MCF 10A (cell line): Measurements from ENCODE around the gene EIF4ENIF1. TPM values are rescaled to one million over a fixed set of nuclear protein-coding genes. Genes with fewer than 3 reads are reported as not detected.
"Not testable (repeated sequence)": the region's sequence is repeated elsewhere in the genome, so short reads cannot be mapped to it uniquely, and the experiment has no call there.

Experiments used
- BruUV-seq: library from RNA; stranded (reverse); fragments of 400-500 nt; replicated peaks from 2 replicates; lab custom pipeline; 2021; lab: Mats Ljungman, UMichigan
- CTCF ChIA-PET: fragments of 300-600 bp; sonication (Branson Sonifier 250); formaldehyde crosslinking; extraction: SDS; loops from one replicate; lab custom pipeline; 2021; ENCODE audit warnings: antibody characterized with exemption, inconsistent platforms; lab: Yijun Ruan, JAX
- POLR2A ChIA-PET: fragments of 300-600, 350-650 bp; sonication (Branson Sonifier 250); formaldehyde crosslinking; extraction: SDS; loops from one replicate; lab custom pipeline; 2020; ENCODE audit warnings: antibody characterized with exemption, inconsistent platforms; lab: Yijun Ruan, JAX
- DNase-seq: peaks from one replicate; pipeline ENCODE4 v3.0.0-alpha.2; 2018; ENCODE audit not compliant: unreplicated experiment
- H3K27ac Mint-ChIP-seq: one replicate; pipeline ENCODE4 v1.8.0; 2022; ENCODE audit warnings: mild to moderate bottlenecking, low read depth, mixed read lengths; ENCODE audit not compliant: unreplicated experiment
- H3K27me3 Mint-ChIP-seq: one replicate; pipeline ENCODE4 v1.8.0; 2022; ENCODE audit warnings: mixed read lengths; ENCODE audit not compliant: insufficient read depth, unreplicated experiment
- H3K36me3 Mint-ChIP-seq: one replicate; pipeline ENCODE4 v1.8.0; 2022; ENCODE audit warnings: mild to moderate bottlenecking, moderate library complexity, mixed read lengths; ENCODE audit not compliant: insufficient read depth, unreplicated experiment
- H3K4me1 Mint-ChIP-seq: one replicate; pipeline ENCODE4 v1.8.0; 2022; ENCODE audit warnings: mixed read lengths; ENCODE audit not compliant: insufficient read depth, unreplicated experiment
- H3K4me3 Mint-ChIP-seq: one replicate; pipeline ENCODE4 v1.8.0; 2022; ENCODE audit warnings: mild to moderate bottlenecking, moderate library complexity, mixed read lengths; ENCODE audit not compliant: unreplicated experiment
- H3K9me3 Mint-ChIP-seq: one replicate; pipeline ENCODE4 v1.8.0; 2022; ENCODE audit warnings: mixed read lengths; ENCODE audit not compliant: unreplicated experiment
- CTCF ChIP-seq: fragments of 200-600 bp; IDR thresholded peaks from one replicate; pipeline ENCODE4 v1.8.0; 2022; ENCODE audit warnings: antibody characterized with exemption, mild to moderate bottlenecking; ENCODE audit not compliant: unreplicated experiment
- intact Hi-C: fragments of 100-400 bp; cut with micrococcal nuclease; formaldehyde crosslinking; loops from 2 replicates; pipeline ENCODE4 v1.14.1; 2022
- total RNA-seq: library from RNA; stranded (reverse); gene quantifications from 2 replicates; pipeline ENCODE4 v1.2.3, GENCODE V29; 2022

Gene EIF4ENIF1
- total RNA-seq, 1 experiment from 2014 or later, result 25.6 TPM

GRCh38 chr22:31533374-31533773, 43.7 kb upstream of the EIF4ENIF1 start:
- no TSS peak for BruUV-seq
- Mint-ChIP-seq H3K27ac (no peak overlapping the region), H3K4me3 (no peak overlapping the region), H3K27me3 (no peaks in the 10 kb centered on the region), H3K9me3 (no peaks in the 10 kb centered on the region), H3K36me3 (peaks cover 19% of the 10 kb centered on the region), H3K4me1 (peaks cover 24% of the 10 kb centered on the region)
- DNase-seq, result no peak
- no peak for TF ChIP-seq CTCF
- intact Hi-C loops, result no loop called here
- CTCF ChIA-PET, result interaction anchor here (0.6 kb wide), 1 partner anchor 1974 kb away, joined by 3 read pairs; no protein-coding TSS in a partner anchor
- POLR2A ChIA-PET, result interaction anchor here (2.0 kb wide), 1 partner anchor 11 kb away, joined by 12 read pairs; no protein-coding TSS in a partner anchor

GRCh38 chr22:31532060-31532459, 42.4 kb upstream of the EIF4ENIF1 start:
- intact Hi-C loops, result no loop called here
- no TSS peak for BruUV-seq
- no peak overlapping the region for H3K4me3 Mint-ChIP-seq
- no peak for DNase-seq
- no peaks in the 10 kb centered on the region for H3K27me3 Mint-ChIP-seq
- ChIA-PET POLR2A (no interaction called here), CTCF (interaction anchor here (0.6 kb wide), 1 partner anchor 12 kb away, joined by 8 read pairs; no protein-coding TSS in a partner anchor)
- peaks cover 19% of the 10 kb centered on the region for H3K36me3 Mint-ChIP-seq
- H3K27ac Mint-ChIP-seq, result peak overlapping the region; percentile 85
- no peak for TF ChIP-seq CTCF
- H3K4me1 Mint-ChIP-seq, result peaks cover 24% of the 10 kb centered on the region
- H3K9me3 Mint-ChIP-seq, result no peaks in the 10 kb centered on the region

GRCh38 chr22:31530823-31531195, 41.2 kb upstream of the EIF4ENIF1 start:
- peaks cover 19% of the 10 kb centered on the region for H3K36me3 Mint-ChIP-seq
- ChIA-PET CTCF (no interaction called here), POLR2A (interaction anchor here (0.6 to 1.5 kb wide), 6 partner anchors 9 to 131 kb away, joined by 3 to 5 read pairs (median 4); partner anchors contain the start of genes PISD and SFI1)
- H3K4me3 Mint-ChIP-seq, result no peak overlapping the region
- H3K27me3 Mint-ChIP-seq, result no peaks in the 10 kb centered on the region
- BruUV-seq, result no TSS peak
- intact Hi-C loops, result no loop called here
- no peak for DNase-seq
- TF ChIP-seq CTCF, result no peak
- peaks cover 24% of the 10 kb centered on the region for H3K4me1 Mint-ChIP-seq
- H3K27ac Mint-ChIP-seq, result peak overlapping the region; percentile 85
- no peaks in the 10 kb centered on the region for H3K9me3 Mint-ChIP-seq

- POLR2A ChIA-PET, result interaction anchor here (0.6 to 1.0 kb wide), 2 partner anchors 13 to 18 kb away, joined by 3 read pairs; no protein-coding TSS in a partner anchor
- H3K27me3 Mint-ChIP-seq, result no peaks in the 10 kb centered on the region
- DNase-seq, result no peak
- no peak overlapping the region for H3K4me3 Mint-ChIP-seq
- CTCF ChIA-PET, result no interaction called here
- BruUV-seq, result no TSS peak
- no peak overlapping the region for H3K27ac Mint-ChIP-seq
- intact Hi-C loops, result no loop called here
- H3K36me3 Mint-ChIP-seq, result peaks cover 21% of the 10 kb centered on the region
- no peak for TF ChIP-seq CTCF
- H3K9me3 Mint-ChIP-seq, result no peaks in the 10 kb centered on the region
- peaks cover 17% of the 10 kb centered on the region for H3K4me1 Mint-ChIP-seq
These were observed 36.6 kb upstream of the EIF4ENIF1 start for GRCh38 chr22:31526270-31526669.

- H3K4me1 Mint-ChIP-seq, H3K9me3 Mint-ChIP-seq, BruUV-seq, POLR2A ChIA-PET, DNase-seq, H3K27me3 Mint-ChIP-seq, intact Hi-C loops, H3K4me3 Mint-ChIP-seq, H3K27ac Mint-ChIP-seq, CTCF ChIA-PET: not testable (repeated sequence)
- peaks cover 22% of the 10 kb centered on the region for H3K36me3 Mint-ChIP-seq
These were observed 34.5 kb upstream of the EIF4ENIF1 start for GRCh38 chr22:31524132-31524531.
